SKM-1 treated with dmso at 0.1 percent for 144 hours (cell line): ENCODE measurements around the gene NEDD4L.

ENCODE experiments used
- DNase-seq: peaks from one replicate; lab custom pipeline; 2025; ENCODE audit not compliant: unreplicated experiment; lab: John Stamatoyannopoulos, UW

Gene NEDD4L

DNA sequence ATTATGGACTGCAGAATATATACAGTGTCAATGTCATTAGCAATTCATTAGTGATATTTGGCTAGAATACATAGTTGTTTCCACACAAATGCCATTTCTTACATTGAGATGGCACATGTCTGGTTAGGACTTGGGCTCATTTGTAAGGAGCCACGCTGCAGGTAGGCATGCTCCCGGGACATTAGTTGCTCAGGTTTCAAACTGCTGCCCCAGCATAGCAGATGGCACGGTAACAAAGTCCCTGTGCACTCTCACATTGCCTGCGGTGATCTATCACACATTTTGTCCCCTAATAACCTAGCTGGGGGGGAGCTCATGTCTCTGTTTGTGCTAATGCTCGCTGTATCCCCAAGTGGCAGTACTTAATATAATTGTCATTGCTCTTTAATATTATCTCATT, 185.1 kb downstream of the NEDD4L start:
- DNase-seq = no peak

DNA sequence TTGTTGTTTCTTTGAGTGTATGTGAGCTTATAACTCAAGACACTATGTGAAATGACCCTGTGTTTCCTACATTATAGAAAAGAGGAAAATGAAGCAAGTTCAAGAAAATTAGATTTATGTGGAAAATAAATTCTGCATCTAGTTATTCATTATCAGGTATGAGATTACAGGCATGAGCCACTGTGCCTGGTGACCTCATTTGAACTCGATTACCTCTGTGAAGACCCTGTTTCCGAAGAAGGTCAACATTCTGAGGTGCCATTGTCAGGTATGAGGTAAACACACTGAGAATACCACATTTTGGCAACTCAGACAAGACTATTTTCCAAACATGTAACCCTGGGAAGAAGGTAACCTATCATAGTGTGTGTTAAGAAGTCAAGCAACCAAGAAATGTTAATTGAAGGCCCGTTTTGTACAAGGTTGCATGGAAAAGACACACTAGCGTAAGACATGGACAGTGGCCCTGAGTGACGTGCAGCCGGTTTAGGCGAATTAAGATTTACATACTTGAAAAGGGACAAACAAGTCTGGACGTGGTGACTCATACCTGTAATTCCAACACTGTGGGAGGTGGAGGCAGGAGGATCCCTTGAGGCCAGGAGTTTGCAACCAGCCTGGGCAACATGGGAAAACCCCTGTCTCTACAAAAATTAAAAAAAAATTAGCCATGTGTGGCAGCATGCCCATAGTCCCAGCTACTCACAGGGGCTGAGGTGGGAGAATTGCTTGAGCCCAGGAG, 186.6 kb downstream of the NEDD4L start:
- no peak for DNase-seq

DNA sequence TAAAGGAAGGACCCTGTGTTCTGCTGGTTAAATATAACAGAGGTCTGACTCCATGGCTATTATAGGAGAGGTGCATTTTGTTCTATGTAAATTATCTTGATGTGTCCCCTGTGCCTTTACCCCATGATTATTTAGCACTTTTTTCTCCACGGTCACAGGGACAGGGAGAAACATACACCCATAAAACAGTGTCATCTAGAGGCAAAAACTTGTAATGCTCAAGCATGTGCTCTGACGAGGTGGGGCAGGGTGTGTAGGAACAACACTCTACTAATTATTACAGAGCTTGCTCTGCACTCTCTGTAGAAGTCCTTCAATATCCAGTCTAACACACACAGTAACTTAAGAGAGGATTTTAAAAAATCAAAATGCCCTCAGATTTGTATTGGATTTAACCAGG, 187.9 kb downstream of the NEDD4L start:
- no peak for DNase-seq

DNA sequence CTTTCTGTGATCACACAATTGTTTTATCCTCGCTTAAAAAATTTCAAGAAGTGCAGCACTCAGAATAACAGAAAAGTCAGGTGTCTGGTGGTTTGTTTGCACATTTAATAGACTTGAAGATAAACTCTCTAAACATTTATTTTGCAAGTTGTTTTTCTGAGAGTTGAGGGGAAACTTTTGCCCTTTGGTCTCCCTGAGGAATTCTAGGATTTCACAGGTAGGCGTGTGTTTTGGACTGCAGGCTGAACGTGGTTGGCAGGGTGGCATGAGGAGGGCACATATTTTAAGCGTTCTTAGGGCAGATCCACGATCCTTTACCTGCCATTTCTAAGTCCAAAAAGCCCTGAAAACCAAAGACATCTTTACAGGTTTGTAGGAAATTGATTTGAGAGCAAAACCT, 188.6 kb downstream of the NEDD4L start:
- no peak for DNase-seq

DNA sequence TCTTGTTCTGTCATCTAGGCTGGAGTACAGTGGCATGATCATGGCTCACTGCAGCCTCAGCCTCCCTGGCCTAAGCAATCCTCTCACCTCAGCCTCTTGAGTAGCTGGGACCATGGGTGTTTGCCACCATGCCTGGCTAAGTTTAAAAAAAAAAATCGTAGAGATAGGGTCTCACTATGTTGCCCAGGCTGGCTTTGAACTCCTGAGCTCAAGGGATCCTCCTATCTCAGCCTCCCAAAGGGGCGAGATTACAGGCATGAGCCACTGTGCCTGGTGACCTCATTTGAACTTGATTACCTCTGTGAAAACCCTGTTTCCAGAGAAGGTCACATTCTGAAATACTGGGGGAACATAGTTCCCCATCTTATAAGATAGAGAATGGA, 190.3 kb downstream of the NEDD4L start:
- no peak for DNase-seq

DNA sequence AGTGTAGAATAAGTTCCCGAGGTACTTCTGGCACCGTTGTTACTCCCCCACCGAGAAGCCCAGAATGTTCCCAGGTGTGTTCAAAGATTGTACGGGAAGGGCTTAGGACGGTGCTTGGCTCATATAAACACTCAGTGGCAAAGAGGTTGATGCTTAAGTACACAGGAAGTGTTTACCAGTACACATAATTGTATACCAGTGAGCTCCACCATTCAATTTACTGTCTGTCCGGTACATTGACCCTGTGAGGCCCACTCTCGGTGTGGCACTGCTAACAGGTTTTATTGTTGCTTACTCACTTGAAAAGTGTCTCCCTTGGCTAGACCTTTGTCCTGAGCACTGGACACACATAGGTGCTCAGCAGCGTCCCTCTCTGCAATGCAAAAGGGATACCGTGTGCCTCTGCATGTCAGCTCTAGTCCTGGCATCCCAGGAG, 191.0 kb downstream of the NEDD4L start:
- no peak for DNase-seq

DNA sequence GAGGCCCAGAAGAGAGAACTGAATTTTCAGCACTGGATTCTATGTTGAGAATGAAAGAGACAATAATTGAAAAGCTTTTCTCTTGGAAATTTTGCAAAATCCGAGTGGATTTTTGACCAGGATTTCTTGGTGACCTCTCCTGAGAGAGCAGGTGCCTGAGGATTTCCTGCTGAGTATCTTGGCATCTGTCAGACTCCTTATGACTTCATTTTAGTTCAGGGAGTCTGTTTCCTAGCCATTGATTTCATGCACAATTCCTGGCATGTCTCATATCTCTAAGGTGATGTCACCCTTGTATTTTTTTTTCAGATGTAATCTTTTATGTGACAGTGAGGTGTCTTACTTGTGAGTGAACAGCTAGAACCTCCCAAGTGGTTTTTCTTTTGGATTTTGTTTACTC, 195.9 kb downstream of the NEDD4L start:
- DNase-seq = no peak

DNA sequence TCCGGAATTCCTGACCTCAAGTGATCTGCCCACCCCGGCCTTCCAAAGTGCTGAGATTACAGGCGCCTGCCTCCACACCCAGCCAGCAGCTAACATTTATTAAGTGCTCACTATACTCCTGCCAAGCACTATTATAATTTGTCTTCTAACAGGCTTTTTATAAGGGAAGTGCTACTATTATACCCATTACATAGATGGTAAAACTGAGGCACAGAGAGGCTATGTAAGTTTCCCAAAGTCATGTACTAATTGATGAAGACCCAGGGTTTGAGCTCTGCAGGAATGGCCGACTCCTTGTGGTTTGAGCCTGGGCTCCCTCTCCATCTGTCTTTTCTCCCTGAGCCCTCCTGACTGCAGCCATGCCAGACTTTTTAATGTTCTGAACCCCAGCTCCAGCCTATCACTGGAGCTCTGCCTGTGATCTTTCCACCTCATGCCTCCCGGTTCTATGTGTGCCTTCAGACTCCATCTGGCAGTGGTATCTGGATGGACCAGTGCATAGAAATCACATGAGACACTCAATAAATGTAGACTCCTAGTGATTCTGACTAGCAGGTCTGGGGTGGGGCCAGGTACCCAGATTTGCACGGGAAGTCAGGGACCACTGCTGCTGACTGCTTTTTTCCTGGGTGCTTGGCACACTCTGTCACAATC, 197.1 kb downstream of the NEDD4L start:
- DNase-seq = no peak

DNA sequence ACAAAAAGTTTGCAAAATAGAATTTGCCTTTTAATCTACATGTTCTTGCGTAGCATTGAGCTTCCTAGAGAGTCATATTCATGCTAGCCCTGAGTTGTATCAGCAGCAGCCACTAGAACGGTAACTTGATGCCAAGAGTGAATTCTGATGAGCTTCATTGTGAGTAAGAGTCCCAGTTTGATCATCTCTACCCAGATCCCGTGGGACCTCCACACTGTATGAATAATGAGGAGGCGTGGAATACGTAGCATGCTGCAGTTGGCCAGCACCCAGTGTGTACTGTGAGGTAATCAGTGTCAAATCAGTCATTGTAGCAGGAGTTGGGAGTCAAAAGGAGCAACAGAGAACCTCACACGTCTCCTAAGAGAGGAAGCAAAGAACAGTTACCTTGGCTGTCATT, 197.9 kb downstream of the NEDD4L start:
- no peak for DNase-seq

DNA sequence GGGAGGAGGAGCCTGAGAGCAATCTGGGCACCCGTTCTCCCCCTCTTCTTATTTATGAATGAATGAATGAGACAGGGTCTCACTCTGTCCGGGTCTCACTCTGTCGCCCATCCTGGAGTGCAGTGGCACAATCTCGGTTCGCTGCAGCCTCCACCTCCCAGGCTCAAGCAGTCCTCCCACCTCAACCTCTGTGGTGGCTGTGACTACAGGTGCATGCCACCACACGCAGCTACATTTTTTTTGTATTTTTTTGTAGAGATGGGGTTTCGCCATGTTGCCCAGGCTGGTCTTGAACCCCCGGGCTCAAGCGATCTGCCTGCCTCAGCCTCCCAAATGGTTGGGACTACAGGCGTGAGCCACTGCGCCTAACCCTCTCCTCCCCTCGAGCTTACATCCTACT, 198.4 kb downstream of the NEDD4L start:
- DNase-seq = no peak

DNA sequence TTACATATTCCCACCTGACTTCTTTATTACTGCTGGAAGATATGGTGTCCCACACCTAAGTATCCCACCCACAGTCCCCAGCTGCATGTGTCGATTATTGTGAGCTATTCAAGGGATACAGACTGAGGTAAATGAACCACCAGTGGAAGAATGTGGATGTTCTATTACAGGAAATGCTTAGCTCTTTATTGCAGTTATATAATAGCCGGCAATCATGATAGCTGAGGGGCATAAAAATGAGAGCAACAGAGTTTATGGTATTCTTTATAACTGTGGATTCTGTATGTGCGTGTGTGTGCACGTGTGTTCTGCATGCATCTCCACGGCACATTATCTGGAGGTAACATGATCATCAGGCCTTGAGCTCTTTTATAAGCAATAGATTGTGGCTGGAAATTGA, 198.9 kb downstream of the NEDD4L start:
- no peak for DNase-seq

DNA sequence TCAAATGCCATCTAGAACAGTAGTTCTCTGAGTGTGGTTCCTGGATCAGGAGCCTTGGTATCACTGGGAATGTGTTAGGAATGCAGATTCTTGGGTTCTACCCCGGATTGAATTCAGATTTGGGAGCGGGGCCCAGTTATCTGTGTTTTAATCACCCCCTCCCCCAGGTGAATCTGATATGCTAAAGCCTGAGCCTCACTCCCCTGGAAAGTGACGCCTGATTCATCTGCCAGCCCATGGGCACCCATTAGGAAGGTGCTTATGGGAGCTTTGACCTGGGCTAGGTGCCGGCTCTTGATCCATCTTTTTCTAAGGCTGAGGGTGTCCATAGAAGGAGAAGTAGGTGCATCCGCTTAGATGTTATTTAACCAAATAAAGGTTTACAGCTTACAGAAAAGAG, 199.4 kb downstream of the NEDD4L start:
- no peak for DNase-seq

DNA sequence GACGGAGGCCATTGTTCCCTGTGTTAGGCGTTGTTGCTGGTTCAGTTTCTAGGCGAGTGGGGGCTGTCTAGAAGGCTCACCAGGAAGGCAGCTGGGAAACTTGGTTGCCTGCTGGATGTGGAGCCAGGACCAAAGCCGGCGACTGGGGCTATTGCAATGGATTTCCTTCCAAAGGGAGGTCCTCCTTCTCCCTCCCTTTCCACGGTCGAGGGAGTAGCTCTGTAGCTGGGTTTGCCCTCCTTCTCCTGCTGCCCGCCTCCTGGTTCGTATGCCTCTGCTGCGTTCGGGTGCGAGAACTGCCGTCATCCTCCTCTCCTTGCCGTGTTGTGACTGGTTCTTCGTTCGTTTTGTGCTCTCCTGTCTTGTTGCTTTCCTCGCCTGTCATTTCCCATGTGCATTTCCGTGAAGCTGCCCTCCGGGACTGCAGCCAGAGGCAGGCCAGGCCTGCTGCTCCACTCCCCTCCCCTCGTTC, 203.4 kb downstream of the NEDD4L start:
- DNase-seq = no peak

DNA sequence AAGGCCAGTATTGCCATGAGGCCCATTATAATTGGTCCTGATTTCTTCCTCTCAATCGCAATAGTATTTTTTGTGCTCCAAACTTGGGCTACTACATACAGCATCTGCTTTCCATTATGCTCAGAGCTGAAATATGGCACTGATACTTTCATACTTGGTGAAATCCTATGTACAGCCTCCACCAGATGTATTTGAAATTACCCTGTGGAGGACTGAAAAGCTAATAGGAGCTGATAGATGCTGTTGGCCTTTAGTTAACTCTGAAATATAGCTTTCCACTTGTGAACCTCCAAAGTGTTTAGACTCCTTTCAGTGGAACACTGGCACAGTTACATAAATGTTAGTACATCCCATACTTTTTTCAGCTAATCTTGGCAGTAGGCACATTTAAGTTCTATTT, 205.7 kb downstream of the NEDD4L start:
- no peak for DNase-seq

DNA sequence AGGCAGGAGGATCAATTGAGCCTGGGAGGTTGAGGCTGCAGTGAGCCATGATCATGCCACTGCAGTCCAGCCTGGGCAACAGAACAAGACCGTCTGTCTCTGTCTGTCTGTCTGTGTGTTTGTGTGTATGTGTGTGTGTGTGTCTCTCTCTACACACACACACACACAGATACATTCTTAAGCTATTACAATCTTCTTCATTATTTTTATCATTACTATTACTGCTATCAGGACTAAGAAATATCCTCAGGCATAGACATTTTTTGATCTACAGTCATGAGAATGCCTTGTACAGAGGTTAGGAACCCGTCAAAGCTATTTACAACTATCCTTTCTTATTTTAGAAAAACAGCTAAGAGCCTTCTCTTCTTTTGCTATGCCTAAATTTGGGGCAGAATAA, 207.4 kb downstream of the NEDD4L start:
- no peak for DNase-seq

DNA sequence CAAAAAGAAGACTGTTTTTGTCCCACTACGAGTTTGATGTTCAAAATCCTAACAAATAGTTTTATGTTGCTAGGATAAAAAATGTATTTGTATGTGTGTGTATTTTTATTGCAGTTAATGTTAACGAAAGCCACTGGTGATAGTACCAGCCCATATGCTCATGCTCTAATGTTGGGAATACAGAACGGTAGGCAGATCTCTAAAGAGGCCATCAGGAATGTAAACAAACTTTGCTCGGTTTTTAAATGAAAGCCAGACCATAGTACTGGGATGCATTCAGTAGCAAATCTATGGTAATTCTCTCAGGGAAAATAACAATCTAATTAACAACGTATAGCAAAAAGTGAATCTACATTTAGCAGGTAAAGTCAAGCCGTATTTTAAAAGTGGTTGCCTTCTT, 208.1 kb downstream of the NEDD4L start:
- DNase-seq = no peak

DNA sequence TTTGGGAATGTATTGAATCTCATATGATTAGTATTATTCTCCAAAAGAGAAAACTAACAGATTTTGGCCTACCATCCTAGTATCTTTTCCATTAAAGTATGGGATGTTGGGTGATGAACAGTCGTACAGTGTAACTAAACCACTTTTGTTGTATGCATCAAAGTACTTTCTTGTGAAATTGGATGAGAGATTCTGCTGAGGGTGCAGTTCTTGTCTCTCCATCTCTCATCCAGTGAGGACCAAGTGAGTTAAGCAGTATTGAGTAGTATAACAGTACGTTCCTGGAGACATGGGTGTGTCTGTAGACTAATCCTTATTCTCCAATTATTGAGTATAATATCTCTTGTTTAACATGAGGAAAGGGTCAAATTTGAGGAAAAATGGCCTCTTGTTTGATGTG, 209.3 kb downstream of the NEDD4L start:
- no peak for DNase-seq

DNA sequence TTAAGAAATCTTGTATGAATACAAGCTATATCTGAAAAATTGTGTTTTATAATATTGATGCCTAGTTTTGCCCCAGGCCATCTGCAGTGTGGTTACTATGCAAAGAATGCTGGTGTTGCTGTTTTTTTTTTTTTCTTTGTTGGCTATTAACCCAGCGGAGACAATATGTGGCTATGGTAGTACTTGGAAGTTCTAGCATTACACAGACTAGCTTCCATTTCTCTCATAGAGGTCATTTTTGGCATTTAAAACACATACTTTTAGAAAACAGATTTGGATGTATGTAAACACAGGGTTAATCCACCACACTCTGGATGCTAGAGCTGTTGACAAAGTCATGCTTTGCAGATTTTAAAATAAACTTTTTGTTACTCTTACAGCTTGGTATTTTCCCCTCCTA, 209.8 kb downstream of the NEDD4L start:
- no peak for DNase-seq

DNA sequence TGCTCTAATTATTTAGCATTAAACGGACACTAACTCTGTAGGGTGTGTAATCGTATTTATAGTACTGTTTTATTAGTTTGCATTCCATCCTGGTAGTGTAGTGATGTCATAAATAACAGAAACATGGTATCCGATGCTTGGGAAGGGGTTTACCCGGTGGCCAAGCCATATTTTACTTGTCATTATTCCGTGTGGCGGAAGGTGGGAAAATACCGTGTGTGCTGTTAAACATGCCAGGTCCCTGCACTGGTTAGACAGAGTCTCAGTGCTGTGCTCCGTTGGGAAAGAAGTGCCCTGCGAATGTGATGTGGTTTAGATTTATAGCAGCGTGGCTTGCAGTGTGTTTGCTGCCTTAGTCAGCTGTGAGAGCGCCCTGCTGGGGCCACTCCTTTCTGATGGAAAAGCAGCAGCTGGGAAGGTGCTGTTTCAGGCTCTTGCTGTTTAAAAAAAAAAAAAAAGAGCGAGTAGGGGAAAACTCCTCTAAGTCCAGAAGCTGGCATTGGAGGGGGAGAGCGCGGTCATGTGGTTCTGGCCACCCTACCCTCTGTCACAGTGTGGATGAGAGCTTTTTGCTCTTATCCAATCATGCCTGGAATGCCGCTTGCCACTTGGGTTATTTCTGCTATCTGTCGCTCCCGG, 211.0 kb downstream of the NEDD4L start:
- DNase-seq = no peak

DNA sequence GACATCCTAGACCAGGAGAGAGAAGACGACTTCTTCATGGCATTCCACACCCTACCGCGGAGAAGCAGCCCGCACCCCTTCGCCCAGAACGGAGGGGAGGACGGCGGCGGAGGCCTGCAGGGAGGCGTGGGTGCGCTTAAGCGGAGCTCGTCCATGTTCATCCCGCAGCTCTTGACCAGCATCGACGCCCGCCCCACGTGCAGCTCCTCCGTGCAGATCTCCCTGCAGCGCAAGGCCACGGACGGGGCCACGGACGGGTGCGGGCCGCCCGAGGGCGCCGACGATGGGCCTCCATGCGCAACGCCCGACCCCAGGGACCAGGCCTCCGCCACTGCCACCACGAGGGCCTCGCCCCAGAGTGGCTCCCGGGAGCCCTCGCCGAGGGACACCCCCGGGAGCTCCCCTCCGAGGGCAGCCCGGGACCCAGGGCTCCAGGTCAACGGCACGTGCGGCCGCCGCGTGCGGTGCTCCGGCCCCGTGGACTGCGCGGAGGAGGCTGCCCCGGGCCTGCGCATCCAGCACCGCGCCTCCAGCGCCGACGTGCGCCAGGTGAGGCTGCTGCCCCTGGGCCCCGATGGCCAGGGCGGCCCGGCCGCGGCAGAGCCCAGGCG, 211.8 kb downstream of the NEDD4L start:
- DNase-seq = no peak

DNA sequence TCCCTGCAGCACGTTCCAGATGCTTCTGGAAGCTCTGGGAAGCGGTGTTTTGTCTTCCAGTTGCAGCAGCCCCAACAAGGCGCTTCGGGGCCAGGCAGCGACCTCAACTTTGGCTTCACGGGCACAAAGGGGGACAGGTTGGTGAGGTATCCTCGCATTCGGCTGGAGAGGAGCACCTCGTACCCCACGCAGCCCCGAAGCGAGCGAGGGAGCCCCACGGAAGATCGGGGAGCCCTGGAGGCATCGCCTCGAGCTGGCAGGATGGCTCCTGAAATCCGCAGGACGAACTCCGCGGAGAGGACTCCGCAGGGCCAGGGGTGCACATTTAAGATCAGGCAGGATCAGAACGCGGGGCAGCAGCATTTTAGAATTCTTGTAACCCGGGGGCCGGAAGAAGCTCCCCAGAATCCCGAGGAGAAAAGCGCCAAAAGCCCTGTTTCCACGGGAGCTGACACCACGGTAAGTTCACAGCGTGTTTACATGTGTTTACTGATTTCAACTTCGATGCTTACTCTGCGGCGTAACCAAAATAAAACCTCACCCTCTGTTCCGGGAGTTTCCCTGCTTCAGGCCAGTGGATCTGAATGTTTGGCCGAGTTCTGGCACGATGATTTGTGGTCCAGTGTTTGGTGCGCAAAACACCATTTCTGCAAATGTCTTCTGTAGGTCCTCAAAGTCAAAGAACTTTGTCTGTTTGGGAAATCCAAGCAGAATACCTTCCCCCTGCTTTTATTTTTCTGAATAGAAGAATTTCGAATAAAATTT, 212.5 kb downstream of the NEDD4L start:
- no peak for DNase-seq
